ENCODE results near the gene BMPR1B. TPM values are rescaled to one million over a fixed set of nuclear protein-coding genes. Genes with fewer than 3 reads are reported as not detected.

Gene BMPR1B
- total RNA-seq, 4 donors from 2014 or later: 10.5 to 40.9 (median 20.3) TPM

DNA sequence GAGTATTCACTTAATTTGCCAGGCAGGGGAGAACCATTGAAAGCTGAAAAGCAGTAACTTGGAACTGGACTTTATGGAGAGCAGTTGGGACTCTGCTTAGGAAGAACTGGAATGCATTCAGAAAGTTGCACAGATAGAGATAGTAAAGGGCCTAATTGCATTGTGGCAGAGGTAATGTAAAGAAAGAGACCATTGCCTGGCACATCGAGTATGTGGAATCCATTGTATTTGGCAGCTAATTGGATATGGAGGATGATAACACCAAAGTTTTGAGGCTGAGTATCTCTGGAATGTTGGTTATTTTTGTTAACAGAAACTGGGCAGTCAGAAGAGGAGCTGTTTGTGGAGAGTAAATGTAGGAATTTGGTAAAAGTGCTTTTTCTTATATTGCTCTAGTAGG, 169.9 kb downstream of the BMPR1B start:
- no peak for TF ChIP-seq POLR2A (IDR thresholded peaks at IDR 0.05)
- TF ChIP-seq EP300 (IDR thresholded peaks at IDR 0.05): no peak
- TF ChIP-seq, protein P1, sequence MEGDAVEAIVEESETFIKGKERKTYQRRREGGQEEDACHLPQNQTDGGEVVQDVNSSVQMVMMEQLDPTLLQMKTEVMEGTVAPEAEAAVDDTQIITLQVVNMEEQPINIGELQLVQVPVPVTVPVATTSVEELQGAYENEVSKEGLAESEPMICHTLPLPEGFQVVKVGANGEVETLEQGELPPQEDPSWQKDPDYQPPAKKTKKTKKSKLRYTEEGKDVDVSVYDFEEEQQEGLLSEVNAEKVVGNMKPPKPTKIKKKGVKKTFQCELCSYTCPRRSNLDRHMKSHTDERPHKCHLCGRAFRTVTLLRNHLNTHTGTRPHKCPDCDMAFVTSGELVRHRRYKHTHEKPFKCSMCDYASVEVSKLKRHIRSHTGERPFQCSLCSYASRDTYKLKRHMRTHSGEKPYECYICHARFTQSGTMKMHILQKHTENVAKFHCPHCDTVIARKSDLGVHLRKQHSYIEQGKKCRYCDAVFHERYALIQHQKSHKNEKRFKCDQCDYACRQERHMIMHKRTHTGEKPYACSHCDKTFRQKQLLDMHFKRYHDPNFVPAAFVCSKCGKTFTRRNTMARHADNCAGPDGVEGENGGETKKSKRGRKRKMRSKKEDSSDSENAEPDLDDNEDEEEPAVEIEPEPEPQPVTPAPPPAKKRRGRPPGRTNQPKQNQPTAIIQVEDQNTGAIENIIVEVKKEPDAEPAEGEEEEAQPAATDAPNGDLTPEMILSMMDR (IDR thresholded peaks at IDR 0.05): no peak
- TF ChIP-seq POLR2AphosphoS5 (IDR thresholded peaks at IDR 0.05): no peak
- ATAC-seq: no peak
- 31 to 33% methylated on average over 1 of the region's 1 CpG for WGBS, 2 donors (ENCODE audit: low coverage in 1 of 2)

DNA sequence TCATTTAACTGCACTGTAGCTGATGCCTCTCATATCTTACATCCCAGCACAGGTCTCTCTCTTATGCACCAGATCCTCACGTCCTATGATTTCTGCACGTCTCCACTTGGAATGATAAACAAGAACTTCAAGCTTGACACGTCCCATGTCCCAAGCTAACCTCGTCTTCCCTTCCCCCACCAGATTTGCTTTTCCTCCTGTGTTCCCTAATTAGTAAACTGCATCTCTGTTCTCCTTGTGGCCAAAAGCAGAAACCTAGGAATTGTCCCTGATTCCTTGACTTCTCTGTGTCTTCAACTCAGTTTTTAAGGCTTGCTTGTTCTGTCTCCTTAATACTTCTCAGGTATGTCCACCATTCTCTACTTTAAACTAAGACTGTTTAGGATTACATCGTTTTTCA, 171.9 kb downstream of the BMPR1B start:
- Histone ChIP-seq H3K36me3 (no peaks in the 10 kb centered on the region), H3K4me1 (peaks cover 0 to 38% (median 0%) of the 10 kb centered on the region in 3 donors), H3K9me3 (peaks cover 0 to 2% (median 0%) of the 10 kb centered on the region in 3 donors), H3K27ac (no peak overlapping the region), H3K27me3 (no peaks in the 10 kb centered on the region), H3K4me3 (no peak overlapping the region)
- ATAC-seq: no peak
- TF ChIP-seq POLR2AphosphoS5 (IDR thresholded peaks at IDR 0.05) (no peak), EP300 (IDR thresholded peaks at IDR 0.05) (no peak), POLR2A (IDR thresholded peaks at IDR 0.05) (no peak)
- TF ChIP-seq, protein P1 (IDR thresholded peaks at IDR 0.05): no peak
- 36 to 63% methylated on average over 5 of the region's 5 CpGs for WGBS, 2 donors (ENCODE audit: low coverage in 1 of 2)

More for the DNA sequence above, 169.9 kb downstream of the BMPR1B start:
- Histone ChIP-seq H3K4me1 (peaks cover 0 to 26% (median 0%) of the 10 kb centered on the region in 3 donors), H3K4me3 (no peak overlapping the region), H3K36me3 (no peaks in the 10 kb centered on the region), H3K27ac (no peak overlapping the region), H3K27me3 (no peaks in the 10 kb centered on the region), H3K9me3 (peaks cover 0 to 2% (median 0%) of the 10 kb centered on the region in 3 donors)

DNA sequence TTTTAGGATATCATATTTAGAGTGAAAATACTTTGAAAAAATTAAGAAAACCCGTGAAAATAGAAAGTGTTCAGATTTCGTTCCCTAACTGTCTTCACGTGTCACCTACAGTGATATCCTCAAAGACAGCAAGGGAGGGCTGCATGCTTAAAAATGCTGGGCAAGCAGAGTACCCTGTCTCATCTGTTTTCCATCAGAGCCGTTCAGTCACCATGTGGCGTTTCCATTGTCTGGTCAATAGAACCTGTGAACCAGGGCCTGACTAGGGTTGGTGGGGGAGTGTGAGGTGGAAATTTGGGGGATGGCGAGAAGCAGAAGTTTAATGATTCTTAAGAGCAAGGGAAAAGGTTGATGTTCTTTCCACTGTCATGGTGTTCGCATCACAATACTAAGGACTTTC, 173.9 kb downstream of the BMPR1B start:
- no peaks in the 10 kb centered on the region for H3K36me3 ChIP-seq
- H3K27ac ChIP-seq: no peak overlapping the region
- WGBS, 2 donors (ENCODE audit: low coverage in 1 of 2): 79 to 96% methylated on average over 7 of the region's 7 CpGs
- no peaks in the 10 kb centered on the region for H3K9me3 ChIP-seq
- ATAC-seq: no peak
- no peak overlapping the region for H3K4me3 ChIP-seq
- no peaks in the 10 kb centered on the region for H3K27me3 ChIP-seq
- no peak for TF ChIP-seq POLR2A (IDR thresholded peaks at IDR 0.05)
- TF ChIP-seq EP300 (IDR thresholded peaks at IDR 0.05): no peak
- H3K4me1 ChIP-seq: peaks cover 0 to 52% (median 0%) of the 10 kb centered on the region in 3 donors

DNA sequence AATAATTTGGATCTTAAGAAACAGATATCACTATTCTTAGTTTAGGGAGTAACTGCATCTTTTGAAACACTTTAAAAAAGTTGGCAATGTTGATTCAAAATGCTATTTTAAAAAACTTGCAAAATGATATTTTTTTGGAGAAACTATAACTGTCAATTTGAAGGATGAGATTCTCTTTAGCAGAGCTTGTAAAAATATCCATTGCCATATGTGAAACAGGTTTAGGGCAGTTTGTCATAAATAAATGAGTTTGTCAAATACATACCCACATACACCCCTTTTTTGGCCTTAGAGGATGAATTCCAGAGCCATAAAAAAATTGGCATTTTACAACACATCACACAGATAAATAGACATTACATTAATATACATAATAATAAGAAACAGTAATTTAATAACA, 174.6 kb downstream of the BMPR1B start:
- H3K27ac ChIP-seq: no peak overlapping the region
- H3K27me3 ChIP-seq: no peaks in the 10 kb centered on the region
- no peaks in the 10 kb centered on the region for H3K36me3 ChIP-seq
- no peak for TF ChIP-seq EP300 (IDR thresholded peaks at IDR 0.05)
- TF ChIP-seq POLR2A (IDR thresholded peaks at IDR 0.05): no peak
- no peak for TF ChIP-seq POLR2AphosphoS5 (IDR thresholded peaks at IDR 0.05)
- TF ChIP-seq, protein P1 (IDR thresholded peaks at IDR 0.05): no peak
- ATAC-seq: no peak
- H3K4me1 ChIP-seq: peaks cover 0 to 57% (median 0%) of the 10 kb centered on the region in 3 donors
- no peak overlapping the region for H3K4me3 ChIP-seq
- no peaks in the 10 kb centered on the region for H3K9me3 ChIP-seq

DNA sequence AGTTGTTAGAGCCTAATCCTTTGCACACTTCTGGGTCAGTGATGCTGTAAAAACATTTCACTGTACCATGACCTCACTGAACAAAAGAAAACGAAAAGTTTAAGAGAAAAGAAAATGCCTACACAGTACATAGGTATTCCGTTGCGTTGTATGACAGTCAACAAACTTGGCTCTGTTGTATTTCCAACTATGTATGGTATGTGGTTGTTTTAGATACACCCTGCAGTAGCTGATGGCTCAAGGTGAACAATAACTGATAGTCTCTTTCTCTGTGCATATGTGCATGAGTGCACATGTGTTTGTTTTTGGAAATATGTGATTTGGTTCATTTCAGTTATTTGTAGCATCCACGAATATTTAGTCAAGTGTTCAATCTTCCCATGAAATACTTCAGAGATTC, 176.0 kb downstream of the BMPR1B start:
- WGBS, 2 donors (ENCODE audit: low coverage in 1 of 2): 52 to 78% methylated on average over 4 of the region's 4 CpGs
- Histone ChIP-seq H3K4me1 (peaks cover 0 to 47% (median 0%) of the 10 kb centered on the region in 3 donors), H3K4me3 (no peak overlapping the region), H3K9me3 (no peaks in the 10 kb centered on the region), H3K27me3 (no peaks in the 10 kb centered on the region), H3K27ac (peak overlapping the region in 1 of 4 donors; percentile 12), H3K36me3 (no peaks in the 10 kb centered on the region)
- no peak for ATAC-seq
- TF ChIP-seq POLR2A (IDR thresholded peaks at IDR 0.05): no peak
- TF ChIP-seq, protein P1 (IDR thresholded peaks at IDR 0.05): no peak
- TF ChIP-seq EP300 (IDR thresholded peaks at IDR 0.05): no peak
- TF ChIP-seq POLR2AphosphoS5 (IDR thresholded peaks at IDR 0.05): no peak

Data from gastroesophageal sphincter (tissue), 4 donors.